ENCODE results near the gene RALY.
"Not testable (repeated sequence)": the region's sequence is repeated elsewhere in the genome, so short reads cannot be mapped to it uniquely, and the experiment has no call there.

The RALY gene

GRCh38 chr20:34018166-34018565 is 24.5 kb downstream of the RALY start:
- no peak for DNase-seq

- peak; percentile 44 to 58 for DNase-seq
Measured at GRCh38 chr20:34022151-34022838, 28.6 kb downstream of the RALY start.

DNA sequence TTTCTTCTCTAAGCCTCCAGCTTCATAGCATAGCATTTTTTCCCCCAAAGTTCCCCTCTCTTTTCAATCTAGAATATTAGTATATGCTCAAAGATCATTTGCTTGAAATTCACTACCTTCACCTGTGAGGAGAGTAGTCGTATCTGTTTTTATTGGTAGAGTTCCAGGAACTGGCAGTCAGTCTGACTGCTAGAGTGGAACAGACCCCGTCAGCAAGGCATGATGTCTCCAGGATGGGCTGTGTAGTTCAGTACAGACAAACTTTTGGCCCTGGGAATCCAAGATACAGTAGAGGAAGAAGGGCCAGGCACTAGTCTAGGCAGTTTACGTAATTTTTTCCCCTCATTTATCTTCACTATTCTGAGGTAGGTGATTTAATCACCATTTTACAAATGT is 29.1 kb downstream of the RALY start:
- no peak for DNase-seq

GRCh38 chr20:34023937-34024722 is 30.4 kb downstream of the RALY start:
- peak in 1 of 2 experiments; percentile 64 for DNase-seq

DNA sequence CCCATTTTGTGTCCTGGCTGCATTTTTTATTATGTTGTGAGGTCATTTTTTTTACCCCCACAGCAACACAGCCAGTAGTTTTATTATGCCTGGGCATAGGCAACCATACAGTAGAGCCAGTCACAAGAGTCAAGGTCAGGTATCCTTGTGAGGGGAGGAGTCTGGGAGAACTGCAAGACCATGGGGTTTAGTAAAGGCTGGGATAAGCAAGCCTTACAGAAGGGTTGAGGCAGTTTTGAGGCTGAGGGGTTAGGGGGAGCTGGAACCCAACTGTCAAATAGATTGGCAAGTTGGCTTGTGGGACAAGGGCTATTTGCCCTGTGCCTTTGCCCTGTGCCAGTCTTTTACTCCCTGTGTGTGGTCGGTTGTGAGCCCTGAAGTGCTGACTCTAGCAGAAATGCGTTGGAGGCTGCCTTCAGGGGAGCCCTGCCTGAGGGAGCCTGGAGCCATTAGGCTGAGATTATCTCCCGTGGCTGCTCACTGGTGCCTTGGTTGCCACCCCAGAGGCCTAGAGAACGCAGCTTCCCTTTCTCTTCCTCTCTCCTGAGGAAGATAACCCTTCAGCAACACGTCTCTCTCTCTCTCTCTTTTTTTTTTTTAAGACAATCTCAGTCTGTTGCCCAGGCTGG is 31.1 kb downstream of the RALY start:
- no peak for DNase-seq

DNA sequence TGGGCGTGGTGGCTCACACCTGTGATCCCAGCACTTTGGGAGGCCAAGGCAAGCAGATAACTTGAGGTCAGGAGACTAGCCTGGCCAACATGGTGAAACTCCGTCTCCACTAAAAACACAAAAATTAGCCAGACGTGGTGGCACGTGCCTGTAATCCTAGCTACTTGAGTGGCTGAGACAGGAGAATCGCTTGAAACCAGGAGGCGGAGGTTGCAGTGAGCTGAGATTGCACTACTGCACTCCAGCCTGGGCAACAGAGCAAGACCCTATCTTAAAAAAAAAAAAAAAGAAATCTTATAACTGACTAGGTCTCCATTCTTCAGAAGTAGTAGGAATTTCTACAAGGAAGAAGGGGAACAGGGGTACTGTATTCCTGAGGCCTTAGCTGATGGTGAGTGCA is 34.3 kb downstream of the RALY start:
- not testable (repeated sequence) for DNase-seq

DNA sequence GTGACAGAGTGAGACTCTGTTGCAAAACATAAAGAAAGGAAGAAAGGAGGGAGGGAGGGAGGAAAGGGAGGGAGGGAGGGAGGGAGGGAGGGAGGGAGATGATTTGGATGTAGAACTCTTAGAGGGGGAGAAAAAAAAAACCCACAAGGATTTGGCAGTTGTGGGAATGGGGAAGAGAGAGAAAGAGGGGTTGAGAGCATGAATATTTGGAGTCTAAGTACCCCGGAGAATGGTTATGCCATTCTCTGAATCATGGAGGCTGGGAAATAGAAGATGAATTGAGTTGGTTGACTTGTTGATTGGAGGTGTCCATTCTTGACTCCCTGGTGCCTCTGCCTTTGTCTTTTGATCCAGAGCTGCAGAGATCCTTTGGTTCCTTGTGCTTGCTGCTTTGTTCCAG is 35.7 kb downstream of the RALY start:
- DNase-seq = no peak

DNA sequence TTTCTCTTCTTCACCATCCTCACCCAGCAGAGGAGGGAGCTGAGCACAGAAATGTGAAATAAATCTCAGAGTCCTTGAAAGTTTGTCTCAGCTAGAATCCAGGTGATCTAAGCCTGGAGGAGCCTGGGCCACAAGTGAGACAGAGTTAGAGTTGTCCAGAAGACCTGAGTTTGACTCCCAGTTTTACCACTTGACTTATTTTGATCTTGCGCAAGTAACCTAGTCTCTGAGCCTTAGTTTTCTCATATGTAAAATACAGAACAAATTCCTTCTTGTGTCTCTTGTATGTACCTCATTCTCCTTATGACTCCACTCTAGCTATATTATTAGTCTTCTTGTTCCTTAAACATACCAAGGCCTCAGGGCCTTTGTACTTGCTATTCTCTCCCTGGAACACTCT is 36.7 kb downstream of the RALY start:
- DNase-seq = no peak

DNA sequence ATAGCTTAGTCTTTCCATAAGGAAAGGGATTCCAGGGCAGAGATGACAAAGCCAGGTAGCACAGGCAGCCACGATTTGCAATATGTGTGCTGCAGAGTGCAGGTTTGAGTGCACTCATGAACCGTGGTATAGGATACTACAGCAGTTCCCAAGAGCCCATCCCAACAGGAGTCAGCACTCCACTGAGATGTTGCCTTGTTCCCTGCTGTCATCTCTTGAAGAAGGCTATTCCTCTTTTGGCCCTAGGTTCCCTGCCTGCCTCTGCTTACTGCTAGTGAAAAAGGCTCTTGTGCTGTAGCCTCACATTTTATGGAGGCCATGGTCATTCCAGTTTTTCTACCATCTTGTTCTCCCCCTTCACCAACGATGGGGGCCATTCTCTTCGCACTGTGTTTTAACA is 40.2 kb downstream of the RALY start:
- DNase-seq = no peak

DNA sequence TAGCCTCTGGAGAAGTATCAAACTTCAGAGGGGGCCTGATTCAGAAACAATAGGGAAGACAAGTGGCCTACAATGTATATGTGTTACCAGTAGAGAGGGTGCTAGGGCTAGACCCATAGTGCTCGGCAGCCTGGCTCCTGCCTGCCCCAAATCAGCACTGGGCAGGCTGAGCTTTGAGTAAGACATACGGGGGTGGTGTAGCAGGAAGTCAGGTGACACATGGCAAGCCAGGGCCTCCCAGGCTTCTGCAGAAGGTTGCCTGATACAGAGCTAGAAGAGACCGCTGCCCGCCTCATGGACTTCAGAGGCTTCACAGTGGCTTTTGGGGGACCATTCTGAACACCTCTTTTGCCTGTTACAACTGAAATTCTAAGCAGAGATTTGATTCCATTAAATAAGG is 43.4 kb downstream of the RALY start:
- peak in 1 of 2 experiments; percentile 28 for DNase-seq

GRCh38 chr20:34037767-34038166 is 44.1 kb downstream of the RALY start:
- DNase-seq = peak in 1 of 2 experiments; percentile 89

DNA sequence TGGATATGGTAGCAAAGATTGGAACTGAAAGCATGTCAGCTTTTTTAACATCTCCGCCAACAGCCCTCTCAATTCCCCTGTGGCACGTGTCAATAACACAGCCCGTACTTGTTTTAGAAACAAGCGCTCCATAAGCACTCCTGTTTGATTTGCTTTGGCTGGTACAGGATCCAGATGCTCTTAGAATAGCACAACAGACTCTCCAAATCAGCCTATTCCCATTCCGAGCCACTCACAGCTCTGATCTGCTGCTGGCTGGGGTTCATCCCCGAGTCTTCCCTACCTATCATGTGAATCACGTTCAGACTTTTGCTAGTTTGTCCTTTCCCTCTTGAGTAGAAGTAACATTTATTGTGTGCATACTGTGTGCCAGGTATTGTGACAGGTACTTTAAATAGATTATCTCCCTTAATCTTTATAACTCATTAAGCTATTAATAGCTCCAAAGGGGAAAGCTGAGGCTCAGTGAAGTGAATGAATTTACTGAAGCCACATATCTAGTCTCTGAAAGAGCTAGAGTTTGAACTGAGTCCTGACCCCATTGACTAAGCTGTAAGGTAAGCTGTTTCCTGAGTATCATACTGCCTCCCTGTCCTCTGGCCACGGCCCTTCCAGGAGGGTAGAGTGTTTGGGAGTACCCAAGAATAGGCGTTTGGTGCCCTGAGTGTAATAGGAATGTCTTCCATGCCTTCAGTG is 46.7 kb downstream of the RALY start:
- peak; percentile 78 to 94 for DNase-seq

DNA sequence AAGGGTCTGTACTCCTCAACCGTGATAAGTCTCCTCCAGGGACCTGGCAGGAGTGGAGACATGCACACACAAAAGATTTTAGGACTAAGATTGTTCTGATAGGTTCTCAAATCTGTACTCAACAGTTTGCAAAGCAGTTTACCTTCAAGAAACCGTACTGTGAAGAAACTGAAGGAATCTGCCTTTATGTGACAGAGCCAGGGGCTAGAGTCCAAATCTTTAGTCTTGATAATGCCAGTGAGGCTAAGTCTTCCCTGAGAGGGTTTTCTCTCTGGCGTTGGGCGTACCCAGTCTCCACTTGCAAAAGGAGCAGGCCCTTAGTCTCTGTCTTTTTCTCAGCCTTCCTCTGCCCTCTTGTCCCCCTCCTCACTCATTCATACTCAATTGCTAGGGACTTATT is 47.5 kb downstream of the RALY start:
- DNase-seq = no peak

DNA sequence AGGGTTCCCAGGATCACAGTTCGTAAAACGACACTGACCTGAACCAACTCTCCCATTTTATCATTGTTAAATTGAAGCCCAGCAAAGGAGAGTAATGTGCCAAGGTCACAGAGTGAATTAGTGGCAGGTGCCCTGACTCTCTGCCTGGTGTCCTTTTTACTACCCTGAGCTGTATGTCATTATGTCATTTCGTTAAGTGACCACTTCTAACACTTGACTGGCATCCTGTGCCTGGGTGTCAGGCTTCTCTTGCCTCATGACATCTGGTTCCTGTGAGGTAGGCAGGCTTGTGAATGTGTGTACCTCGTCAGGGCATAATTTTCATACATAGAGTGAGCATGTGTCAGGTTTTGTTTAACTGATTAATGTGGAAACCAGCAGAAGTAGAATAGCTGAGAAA is 48.6 kb downstream of the RALY start:
- peak; percentile 85 to 92 for DNase-seq

- peak in 1 of 2 experiments; percentile 71 for DNase-seq
Measured at GRCh38 chr20:34043025-34043424, 49.3 kb downstream of the RALY start.

- no peak for DNase-seq
Measured at GRCh38 chr20:34045294-34045693, 51.6 kb downstream of the RALY start.

GRCh38 chr20:34045930-34046725 is 52.4 kb downstream of the RALY start:
- no peak for DNase-seq

DNA sequence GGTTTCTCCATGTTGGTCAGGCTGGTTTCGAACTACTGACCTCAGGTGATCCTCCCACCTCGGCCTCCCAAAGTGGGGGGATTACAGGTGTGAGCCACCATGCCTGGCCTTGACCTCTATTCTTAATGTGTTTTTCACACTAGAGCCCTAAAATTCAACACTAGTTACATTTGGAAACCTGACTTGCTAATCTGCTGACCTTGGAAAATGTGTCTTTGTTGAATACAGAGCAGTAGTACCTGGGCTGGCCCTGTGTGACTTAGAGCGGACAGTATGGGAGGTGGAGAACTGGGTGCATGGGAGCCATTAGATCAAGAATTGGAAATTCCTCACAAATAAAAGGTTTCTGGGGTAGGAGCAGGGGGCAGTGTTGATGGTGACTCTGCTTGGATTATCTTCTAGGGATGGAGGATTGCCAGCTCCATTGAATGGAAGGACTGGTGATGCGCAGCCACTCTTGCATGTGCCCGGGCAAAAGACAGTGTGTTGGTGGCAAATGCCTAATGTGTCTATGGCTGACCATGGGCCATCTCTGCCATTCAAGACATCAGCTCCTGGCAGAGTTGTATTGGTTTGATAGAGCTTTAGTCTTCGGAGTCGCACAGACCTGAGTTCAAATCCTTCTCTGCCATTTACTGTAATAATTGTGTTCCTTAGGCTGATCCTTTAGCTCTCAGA is 53.4 kb downstream of the RALY start:
- no peak for DNase-seq

GRCh38 chr20:34047917-34048316 is 54.2 kb downstream of the RALY start:
- no peak for DNase-seq

DNA sequence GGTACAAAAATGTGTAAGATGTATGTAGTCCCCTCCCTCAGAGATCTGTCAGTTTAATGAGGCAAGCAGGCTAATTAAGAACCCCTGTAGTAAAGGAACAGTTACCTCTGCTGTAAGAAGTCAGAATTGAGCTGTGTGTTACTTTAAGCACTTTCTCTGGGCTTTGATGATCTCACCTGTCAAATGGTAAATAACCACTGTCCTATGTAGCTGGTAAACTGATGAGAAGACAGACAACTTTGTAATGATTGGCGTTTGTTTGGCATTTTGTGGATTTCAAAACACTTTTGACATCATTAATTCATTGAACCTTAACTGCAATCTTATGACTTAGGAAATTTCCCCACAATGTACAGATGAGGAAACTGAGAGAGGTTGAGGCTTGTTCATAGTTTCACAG is 55.7 kb downstream of the RALY start:
- no peak for DNase-seq

- DNase-seq = peak in 1 of 2 experiments; percentile 43
Measured at GRCh38 chr20:34049897-34050695, 56.4 kb downstream of the RALY start.
